Thymus (tissue), 11 donors: Measurements from ENCODE around the gene EOLA1. TPM values are rescaled to one million over a fixed set of nuclear protein-coding genes. Genes with fewer than 3 reads are reported as not detected.
"Not testable (repeated sequence)": the region's sequence is repeated elsewhere in the genome, so short reads cannot be mapped to it uniquely, and the experiment has no call there.

Source experiments
- DNase-seq, 9 donors: peaks; one replicate each; pipeline ENCODE4 v3.0.0-alpha.2; 2013; ENCODE audit warnings: low spot score in 9 of 9, low read depth in 6 of 9, missing footprints in 1 of 9
- H3K27ac ChIP-seq, 2 donors: one replicate each; pipeline ENCODE4 v1.5.1; 2013; ENCODE audit warnings: control low read depth in 1 of 2, low read depth in 1 of 2, low read length in 1 of 2, mild to moderate bottlenecking in 1 of 2, moderate library complexity in 1 of 2
- H3K27me3 ChIP-seq, 2 donors: one replicate each; pipeline ENCODE4 v1.5.1; 2013; ENCODE audit warnings: low read length in 1 of 2; ENCODE audit not compliant: control insufficient read depth in 2 of 2, insufficient read depth in 1 of 2
- H3K36me3 ChIP-seq, 2 donors: one replicate each; pipeline ENCODE4 v1.5.1; 2013; ENCODE audit warnings: low read length in 1 of 2, mild to moderate bottlenecking in 1 of 2, moderate library complexity in 1 of 2; ENCODE audit not compliant: control insufficient read depth in 2 of 2, insufficient read depth in 2 of 2
- H3K4me1 ChIP-seq, 2 donors: one replicate each; pipeline ENCODE4 v1.5.1; 2013; ENCODE audit warnings: low read length in 2 of 2; ENCODE audit not compliant: control insufficient read depth in 2 of 2, insufficient read depth in 2 of 2
- H3K4me3 ChIP-seq, 2 donors: one replicate each; pipeline ENCODE4 v1.5.1; 2013; ENCODE audit warnings: low read length in 2 of 2, control low read depth in 1 of 2, mild to moderate bottlenecking in 1 of 2
- H3K9me3 ChIP-seq, 2 donors: one replicate each; pipeline ENCODE4 v1.5.1; 2013; ENCODE audit warnings: low read length in 1 of 2, mild to moderate bottlenecking in 1 of 2; ENCODE audit not compliant: control insufficient read depth in 2 of 2, insufficient read depth in 1 of 2
- WGBS: extraction: QIAGEN DNeasy Blood & Tissue Kit; methylation state at CpG from one replicate; pipeline ENCODE4 v1.1.7; 2013; 5-methylcytosine and 5-hydroxymethylcytosine counted together
- polyA plus RNA-seq: library from polyadenylated mRNA; stranded (reverse); fragments of 200-250 nt; gene quantifications from one replicate; pipeline ENCODE4 v1.2.3, GENCODE V29; 2013
- total RNA-seq: library from RNA; stranded (reverse); fragments of 120-200 nt; gene quantifications from one replicate; pipeline ENCODE4 v1.2.4, GENCODE V29; 2013
- donor health status: healthy.

Gene EOLA1
- total and polyA plus RNA-seq, 2 donors = 18.1 to 33.5 TPM

- Histone ChIP-seq H3K27ac (no peak overlapping the region), H3K36me3 (no peaks in the 10 kb centered on the region), H3K4me3 (no peak overlapping the region), H3K9me3 (no peaks in the 10 kb centered on the region), H3K4me1 (peaks cover 3 to 17% of the 10 kb centered on the region in 2 donors), H3K27me3 (peaks cover 0 to 2% of the 10 kb centered on the region in 2 donors)
- WGBS = 24% methylated on average over 4 of the region's 4 CpGs
- peak in 1 of 9 donors; percentile 33 for DNase-seq
These were observed 30.4 kb upstream of the EOLA1 start for GRCh38 chrX:149510386-149510785.

GRCh38 chrX:149511081-149511480 is 29.7 kb upstream of the EOLA1 start:
- DNase-seq = no peak
- no peaks in the 10 kb centered on the region for H3K36me3 ChIP-seq
- 96% methylated on average over 5 of the region's 5 CpGs for WGBS
- no peak overlapping the region for H3K27ac ChIP-seq
- peaks cover 0 to 12% of the 10 kb centered on the region in 2 donors for H3K4me1 ChIP-seq
- H3K9me3 ChIP-seq = no peaks in the 10 kb centered on the region
- H3K4me3 ChIP-seq = no peak overlapping the region
- peaks cover 0 to 2% of the 10 kb centered on the region in 2 donors for H3K27me3 ChIP-seq

- 85% methylated on average over 4 of the region's 4 CpGs for WGBS
These were observed 28.5 kb upstream of the EOLA1 start for GRCh38 chrX:149512225-149512885.

GRCh38 chrX:149513825-149514428 is 26.9 kb upstream of the EOLA1 start:
- Histone ChIP-seq H3K36me3 (no peaks in the 10 kb centered on the region), H3K4me1 (peaks cover 0 to 12% of the 10 kb centered on the region in 2 donors), H3K9me3 (no peaks in the 10 kb centered on the region), H3K4me3 (no peak overlapping the region), H3K27ac (no peak overlapping the region), H3K27me3 (peaks cover 0 to 2% of the 10 kb centered on the region in 2 donors)
- DNase-seq = peak in 1 of 9 donors; percentile 21
- 14% methylated on average over 9 of the region's 9 CpGs for WGBS

More at GRCh38 chrX:149512225-149512885, 28.5 kb upstream of the EOLA1 start:
- peaks cover 0 to 12% of the 10 kb centered on the region in 2 donors for H3K4me1 ChIP-seq
- H3K4me3 ChIP-seq = no peak overlapping the region
- H3K27me3 ChIP-seq = peaks cover 0 to 2% of the 10 kb centered on the region in 2 donors
- no peak overlapping the region for H3K27ac ChIP-seq
- DNase-seq = peak in 5 of 9 donors; percentile 23 to 67 (median 37)
- no peaks in the 10 kb centered on the region for H3K36me3 ChIP-seq
- H3K9me3 ChIP-seq = no peaks in the 10 kb centered on the region

- no peaks in the 10 kb centered on the region for H3K9me3 ChIP-seq
- 77% methylated on average over 4 of the region's 4 CpGs for WGBS
These were observed 24.7 kb upstream of the EOLA1 start for GRCh38 chrX:149515954-149516602.

GRCh38 chrX:149516604-149517003 is 24.2 kb upstream of the EOLA1 start:
- DNase-seq = no peak
- no peaks in the 10 kb centered on the region for H3K36me3 ChIP-seq
- H3K27ac ChIP-seq = no peak overlapping the region
- WGBS = 96% methylated on average over 2 of the region's 2 CpGs
- no peaks in the 10 kb centered on the region for H3K27me3 ChIP-seq
- H3K4me3 ChIP-seq = no peak overlapping the region
- no peaks in the 10 kb centered on the region for H3K9me3 ChIP-seq
- peaks cover 0 to 12% of the 10 kb centered on the region in 2 donors for H3K4me1 ChIP-seq

More at GRCh38 chrX:149515954-149516602, 24.7 kb upstream of the EOLA1 start:
- DNase-seq = no peak
- Histone ChIP-seq H3K27me3 (no peaks in the 10 kb centered on the region), H3K4me3 (no peak overlapping the region), H3K27ac (no peak overlapping the region), H3K4me1 (peaks cover 0 to 12% of the 10 kb centered on the region in 2 donors), H3K36me3 (no peaks in the 10 kb centered on the region)

- 100% methylated on average over 1 of the region's 1 CpG for WGBS
- no peak for DNase-seq
- Histone ChIP-seq H3K36me3 (no peaks in the 10 kb centered on the region), H3K4me1 (peaks cover 0 to 9% of the 10 kb centered on the region in 2 donors), H3K27me3 (no peaks in the 10 kb centered on the region), H3K4me3 (no peak overlapping the region), H3K27ac (no peak overlapping the region), H3K9me3 (no peaks in the 10 kb centered on the region)
These were observed 23.5 kb upstream of the EOLA1 start for GRCh38 chrX:149517308-149517707.

GRCh38 chrX:149518236-149518635 is 22.6 kb upstream of the EOLA1 start:
- Histone ChIP-seq H3K4me1 (peaks cover 0 to 7% of the 10 kb centered on the region in 2 donors), H3K27me3 (no peaks in the 10 kb centered on the region), H3K27ac (no peak overlapping the region), H3K4me3 (no peak overlapping the region), H3K36me3 (no peaks in the 10 kb centered on the region), H3K9me3 (no peaks in the 10 kb centered on the region)
- DNase-seq = no peak
- WGBS = 96% methylated on average over 7 of the region's 7 CpGs

- H3K4me3 ChIP-seq, H3K4me1 ChIP-seq, H3K36me3 ChIP-seq, H3K27ac ChIP-seq, H3K9me3 ChIP-seq, DNase-seq, H3K27me3 ChIP-seq: not testable (repeated sequence)
- 24% methylated on average over 3 of the region's 3 CpGs for WGBS
These were observed 20.1 kb upstream of the EOLA1 start for GRCh38 chrX:149520636-149521277.
